GM19240 (cell line): ENCODE results near the gene HTT-AS.

Source experiments
- DNase-seq: peaks from one replicate; pipeline ENCODE4 v3.0.0; 2011; ENCODE audit warnings: low spot score; ENCODE audit not compliant: insufficient read length

HTT-AS gene

DNA sequence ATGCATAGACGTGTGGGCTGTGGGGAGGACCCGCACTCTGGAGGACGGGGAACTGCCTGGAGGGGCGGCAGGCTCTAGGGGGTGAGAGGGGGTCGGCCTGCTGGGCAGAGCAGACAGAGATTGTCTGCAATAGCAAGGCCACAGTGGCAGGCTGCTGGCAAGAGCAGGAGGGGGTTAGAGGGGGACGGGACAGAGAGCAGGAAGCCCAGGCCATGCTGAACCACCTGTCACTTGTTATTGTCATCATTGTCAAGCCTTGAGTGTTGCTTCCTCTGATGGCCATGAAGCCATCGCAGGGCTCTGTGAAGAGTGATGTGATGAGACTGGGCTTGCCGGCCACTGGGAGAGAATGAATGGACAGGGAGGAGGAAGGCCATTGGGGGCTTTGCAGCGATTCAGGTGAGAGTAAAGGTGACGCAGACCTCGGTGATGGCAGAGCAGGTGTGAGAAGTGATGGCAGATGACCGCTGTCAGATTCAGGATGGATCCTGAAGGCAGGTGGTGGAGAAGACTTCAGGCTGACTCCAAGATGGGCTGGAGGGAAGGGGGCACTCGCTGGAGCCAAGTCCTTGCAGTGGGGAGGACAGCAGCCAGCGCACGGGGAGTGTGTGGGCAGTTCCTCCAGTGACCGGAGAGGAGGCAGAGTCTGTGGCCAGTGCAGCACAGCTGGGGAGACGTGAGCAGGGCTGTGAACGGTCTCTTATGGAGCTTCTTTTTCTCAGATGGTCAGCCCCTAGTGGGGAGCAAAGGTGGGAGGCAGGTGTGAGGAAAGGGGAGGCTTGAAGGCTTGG, 43.6 kb downstream of the HTT-AS start:
- DNase-seq = no peak

DNA sequence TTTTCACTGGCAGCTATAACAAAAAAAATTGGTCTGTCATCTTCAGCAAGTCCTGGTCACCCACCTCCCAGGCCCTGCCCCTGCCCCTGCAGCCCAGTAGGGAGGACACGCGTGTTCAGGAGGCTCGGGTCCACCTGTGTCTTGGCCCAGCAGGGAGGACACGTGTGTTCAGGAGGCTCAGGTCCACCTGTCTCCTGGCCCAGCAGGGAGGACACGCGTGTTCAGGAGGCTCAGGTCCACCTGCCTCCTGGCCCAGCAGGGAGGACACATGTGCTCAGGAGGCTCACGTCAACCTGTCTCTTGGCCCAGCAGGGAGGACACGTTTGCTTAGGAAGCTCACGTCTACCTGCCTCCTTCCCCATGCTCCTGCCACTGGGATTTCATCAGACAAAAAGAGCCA, 44.9 kb downstream of the HTT-AS start:
- no peak for DNase-seq

DNA sequence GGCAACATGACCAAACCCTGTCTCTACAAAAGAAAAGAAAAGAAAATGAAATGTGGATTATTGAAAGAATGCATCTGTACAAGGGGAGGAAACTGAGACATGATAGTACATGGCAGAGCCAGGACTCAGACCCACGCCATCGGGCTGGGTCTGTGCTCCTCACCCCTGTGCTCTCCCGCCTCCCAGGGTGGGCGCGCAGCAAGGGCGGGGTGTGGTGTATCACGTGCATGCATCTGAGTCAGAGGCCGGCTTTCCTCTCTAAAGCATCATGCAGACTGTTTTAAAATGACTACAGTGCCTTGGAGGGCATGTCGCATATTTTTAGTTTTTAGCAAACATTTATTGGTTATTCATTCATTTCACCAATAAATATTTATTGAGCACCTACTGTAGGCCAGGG, 47.8 kb downstream of the HTT-AS start:
- DNase-seq = no peak

DNA sequence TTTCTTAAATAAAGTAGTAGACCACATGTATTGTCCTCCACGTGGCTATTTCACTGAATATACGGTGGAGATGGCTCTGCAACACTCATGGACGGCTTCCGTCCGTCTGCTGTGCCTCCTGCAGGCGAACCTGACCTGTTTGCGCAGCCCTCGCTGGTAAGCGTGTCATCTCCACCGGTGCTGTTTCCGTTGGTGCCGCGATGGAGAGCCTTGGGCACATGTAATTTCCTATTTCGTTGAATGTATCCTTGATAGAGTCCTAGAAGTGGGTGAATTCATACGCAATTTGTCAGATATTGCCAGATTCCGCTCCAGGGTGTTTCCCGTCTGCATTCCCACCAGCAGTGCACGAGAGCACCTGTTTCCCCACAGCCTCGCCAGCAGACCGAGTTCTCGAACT, 48.5 kb downstream of the HTT-AS start:
- DNase-seq = no peak

DNA sequence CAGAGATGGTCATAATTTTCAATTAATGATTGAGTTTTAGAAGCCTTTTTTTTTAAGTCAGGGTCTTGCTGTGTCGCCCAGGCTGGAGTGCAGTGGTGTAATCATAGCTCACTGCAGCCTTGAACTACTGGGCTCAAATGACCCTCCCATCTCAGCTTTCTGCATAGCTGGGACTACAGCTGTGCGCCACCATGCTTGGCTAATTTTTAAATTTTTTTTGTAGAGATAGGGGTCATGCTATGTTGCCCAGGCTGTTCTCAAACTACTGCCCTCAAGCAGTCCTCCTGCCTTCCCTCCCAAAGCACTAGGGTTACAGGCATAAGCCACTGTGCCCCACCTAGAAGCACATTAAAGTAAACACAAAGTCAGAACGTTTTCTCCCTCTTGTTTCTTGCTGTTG, 51.7 kb downstream of the HTT-AS start:
- DNase-seq = no peak

DNA sequence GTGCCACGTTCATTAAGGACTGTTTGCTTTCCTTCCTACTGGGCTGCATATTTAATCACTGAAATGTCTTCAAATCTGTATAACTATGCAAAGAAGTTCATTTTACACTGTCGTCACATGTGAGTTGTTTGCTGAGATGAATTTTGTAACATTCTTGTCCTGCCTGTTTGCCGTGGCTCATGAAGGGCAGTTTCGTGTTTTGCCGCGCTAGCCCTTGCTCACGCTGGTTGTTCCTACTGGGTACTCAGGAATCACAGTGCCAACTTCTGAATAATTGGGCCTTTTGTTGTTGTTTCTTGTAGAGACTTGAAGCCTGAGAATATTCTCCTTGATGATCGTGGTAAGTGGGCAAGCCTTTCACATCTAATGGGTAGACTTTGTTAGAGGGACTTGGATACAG, 52.2 kb downstream of the HTT-AS start:
- DNase-seq = no peak

DNA sequence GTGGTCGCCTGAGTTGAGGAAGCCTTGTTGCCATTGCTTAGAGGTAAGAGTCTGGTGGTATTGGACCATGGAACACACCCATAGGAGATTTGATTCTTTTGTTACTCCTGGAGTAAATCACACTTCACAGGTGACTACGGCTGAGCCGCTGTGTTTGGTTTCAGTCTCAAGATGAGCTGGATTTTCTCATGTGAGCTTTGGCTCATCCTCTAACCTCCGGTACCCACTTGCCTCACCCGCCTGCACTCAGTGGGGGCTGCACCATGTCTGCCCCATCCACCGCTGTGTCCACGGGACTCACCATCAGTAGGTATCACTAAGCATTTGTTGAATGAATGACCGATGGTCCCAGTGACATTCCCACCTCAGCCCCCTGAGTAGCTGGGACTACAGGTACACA, 52.7 kb downstream of the HTT-AS start:
- no peak for DNase-seq

DNA sequence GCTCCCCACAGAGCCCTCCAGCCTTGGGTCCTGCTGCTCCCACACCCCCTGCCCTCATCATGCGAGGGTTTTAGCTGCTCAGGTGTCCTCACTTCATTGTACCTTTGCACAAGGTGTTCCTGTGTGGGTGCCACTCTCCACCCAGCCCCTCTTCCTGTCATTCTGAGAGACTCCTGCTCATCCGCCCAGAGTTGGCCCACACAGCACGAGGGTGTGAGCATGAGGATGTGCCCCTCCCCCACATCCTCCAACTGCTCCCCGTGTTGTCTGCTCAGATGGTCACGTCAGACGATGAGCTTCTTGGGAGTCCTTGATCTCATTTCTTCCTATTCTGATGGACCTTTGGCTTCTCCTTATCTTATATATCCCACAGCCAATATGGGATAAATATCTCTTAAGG, 53.2 kb downstream of the HTT-AS start:
- DNase-seq = no peak

DNA sequence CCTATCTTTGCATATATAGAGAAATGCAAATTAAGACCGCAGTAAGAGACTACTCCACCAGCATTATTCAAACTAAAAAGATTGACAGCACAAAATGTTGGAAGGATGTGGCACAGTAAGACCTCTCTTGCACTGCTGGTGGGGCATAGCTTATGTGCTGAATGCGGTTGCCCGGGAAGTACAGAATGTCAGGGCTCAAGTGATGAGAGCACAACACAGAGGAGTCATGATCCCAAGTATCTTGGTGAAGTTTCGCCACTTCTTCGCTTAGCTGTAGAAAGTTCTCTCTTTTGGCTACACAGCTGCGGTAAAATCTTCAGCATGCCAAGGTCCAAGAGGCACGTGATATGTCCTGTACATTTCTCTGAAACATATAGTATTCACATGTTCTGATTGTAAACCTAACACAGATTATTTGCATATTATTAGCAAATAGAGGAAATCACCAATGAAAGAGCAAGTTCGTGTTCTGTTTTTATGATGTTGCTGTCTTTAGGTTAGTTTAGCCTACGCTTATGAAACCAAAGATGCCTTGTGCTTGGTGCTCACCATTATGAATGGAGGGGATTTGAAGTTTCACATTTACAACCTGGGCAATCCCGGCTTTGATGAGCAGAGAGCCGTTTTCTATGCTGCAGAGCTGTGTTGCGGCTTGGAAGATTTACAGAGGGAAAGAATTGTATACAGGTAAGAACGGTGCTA, 55.0 kb downstream of the HTT-AS start:
- DNase-seq = no peak

DNA sequence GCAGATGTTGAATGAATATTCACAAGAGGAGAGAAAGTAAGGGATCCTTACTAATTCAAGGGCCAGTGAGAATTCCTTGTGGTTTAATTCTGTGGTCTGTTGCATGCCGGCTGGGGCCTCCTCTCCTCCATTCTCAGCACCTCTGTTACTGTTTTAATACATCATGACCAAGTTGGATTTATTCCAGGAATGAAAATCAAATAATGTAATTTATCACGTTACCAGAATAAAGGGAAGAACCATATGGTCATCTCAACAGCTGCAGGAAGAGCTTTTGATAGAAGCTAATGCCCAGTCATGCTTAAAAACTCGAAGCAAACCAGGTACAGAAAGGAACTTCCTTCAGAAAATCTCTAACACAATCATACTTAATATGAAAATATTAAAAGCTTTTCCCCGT, 56.8 kb downstream of the HTT-AS start:
- no peak for DNase-seq

DNA sequence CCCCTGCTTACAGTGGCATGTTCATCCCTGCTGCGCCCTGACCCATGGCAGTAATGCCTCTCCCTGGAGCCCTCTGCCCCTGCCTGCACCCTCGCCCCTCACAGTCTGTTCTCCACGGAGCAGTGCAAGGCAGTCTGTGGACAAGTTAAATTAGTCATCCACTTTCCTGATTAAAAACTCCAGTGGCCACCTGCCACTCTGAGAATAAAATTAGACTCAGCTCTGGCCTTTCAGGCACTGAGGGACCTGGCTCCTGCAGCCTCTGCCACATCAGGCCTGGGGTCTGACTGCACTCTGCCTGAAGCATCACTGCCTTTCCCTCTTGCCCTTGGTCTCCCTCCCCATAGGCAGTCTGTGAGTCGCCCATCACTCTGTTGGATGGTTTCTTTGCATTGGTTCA, 57.4 kb downstream of the HTT-AS start:
- DNase-seq = no peak

DNA sequence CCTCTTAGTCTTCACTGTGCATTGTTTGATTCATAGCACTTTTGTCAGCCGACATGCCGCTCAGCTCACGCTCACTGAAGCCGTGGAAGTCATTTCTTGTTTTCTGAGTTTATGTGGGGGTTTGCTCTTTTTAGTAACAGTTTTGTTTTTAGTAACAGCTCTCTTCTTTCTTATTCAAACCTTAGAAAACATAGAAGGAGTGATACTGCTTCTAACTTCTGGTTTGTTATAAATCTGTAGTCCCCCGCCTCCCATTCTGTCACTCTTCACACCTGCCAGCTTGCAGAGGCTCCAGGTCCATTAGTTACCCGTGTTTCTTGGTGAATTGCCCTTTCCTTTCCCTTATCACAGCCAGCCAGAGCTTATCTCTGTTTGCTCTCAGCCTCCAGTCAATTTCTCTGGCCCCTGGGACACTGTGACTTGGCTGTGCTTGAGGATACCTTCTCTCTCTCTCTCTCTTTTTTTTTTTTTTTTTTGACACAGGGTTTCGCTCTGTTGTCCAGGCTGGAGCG, 60.4 kb downstream of the HTT-AS start:
- peak; percentile 27 for DNase-seq
